ENCODE results near the gene GRM4.

- TF ChIP-seq POLR2A (IDR thresholded peaks at IDR 0.05), result no peak
- no peak for TF ChIP-seq CTCF (IDR thresholded peaks at IDR 0.05)
Observed at GRCh38 chr6:34176261-34177031, 30.6 kb upstream of the GRM4 start.

Measured in Peyer's patch (tissue), 4 donors.